ENCODE measurements around the gene ZP3.

DNA sequence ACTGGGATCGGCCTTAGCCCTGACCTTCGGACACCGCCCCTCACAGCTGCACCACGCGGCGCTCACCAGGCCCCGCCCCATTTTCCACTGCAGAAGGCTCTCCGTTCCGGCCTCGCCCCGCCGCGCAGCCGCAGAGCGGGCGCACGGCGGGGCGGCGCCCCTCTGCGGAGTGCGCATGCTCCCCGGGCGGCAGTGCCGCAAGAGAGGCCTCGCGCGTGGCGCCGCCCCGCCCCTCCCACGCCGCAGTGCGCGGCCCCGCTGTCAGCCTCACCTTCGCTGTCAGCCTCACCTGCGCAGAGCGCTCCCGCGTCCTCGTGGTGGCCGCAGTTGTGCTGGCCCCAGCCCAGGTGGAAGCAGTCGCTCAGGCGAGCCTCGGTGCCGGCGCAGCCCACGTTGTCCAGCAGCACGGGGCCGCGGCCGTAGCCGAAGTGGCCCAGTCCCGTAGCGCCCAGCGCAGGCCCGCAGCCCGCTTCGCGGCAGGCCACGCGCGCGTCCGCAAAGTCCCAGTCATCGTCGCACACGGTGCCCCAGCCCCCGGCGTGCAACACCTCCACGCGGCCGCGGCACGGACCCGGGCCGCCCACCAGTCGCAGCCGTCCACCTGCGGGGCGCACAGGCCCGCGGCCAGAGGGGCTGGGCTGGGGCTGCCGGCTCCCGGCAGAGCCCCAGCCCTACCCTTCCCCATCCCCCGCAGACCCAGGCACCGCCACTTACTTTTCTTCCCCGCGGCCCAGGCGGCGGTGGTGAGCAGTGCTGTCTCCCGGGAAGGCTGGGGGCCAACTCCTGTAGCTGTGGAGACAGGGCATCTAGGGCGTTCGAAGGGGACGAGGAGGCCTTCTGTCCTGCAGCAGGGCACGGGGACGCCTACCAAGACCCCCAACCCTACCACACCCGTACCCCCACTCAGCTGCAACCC, 31.4 kb upstream of the ZP3 start:
- TF ChIP-seq, protein P1, sequence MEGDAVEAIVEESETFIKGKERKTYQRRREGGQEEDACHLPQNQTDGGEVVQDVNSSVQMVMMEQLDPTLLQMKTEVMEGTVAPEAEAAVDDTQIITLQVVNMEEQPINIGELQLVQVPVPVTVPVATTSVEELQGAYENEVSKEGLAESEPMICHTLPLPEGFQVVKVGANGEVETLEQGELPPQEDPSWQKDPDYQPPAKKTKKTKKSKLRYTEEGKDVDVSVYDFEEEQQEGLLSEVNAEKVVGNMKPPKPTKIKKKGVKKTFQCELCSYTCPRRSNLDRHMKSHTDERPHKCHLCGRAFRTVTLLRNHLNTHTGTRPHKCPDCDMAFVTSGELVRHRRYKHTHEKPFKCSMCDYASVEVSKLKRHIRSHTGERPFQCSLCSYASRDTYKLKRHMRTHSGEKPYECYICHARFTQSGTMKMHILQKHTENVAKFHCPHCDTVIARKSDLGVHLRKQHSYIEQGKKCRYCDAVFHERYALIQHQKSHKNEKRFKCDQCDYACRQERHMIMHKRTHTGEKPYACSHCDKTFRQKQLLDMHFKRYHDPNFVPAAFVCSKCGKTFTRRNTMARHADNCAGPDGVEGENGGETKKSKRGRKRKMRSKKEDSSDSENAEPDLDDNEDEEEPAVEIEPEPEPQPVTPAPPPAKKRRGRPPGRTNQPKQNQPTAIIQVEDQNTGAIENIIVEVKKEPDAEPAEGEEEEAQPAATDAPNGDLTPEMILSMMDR (conservative IDR thresholded peaks at IDR 0.05), result no peak
- TF ChIP-seq EZH2 (IDR thresholded peaks at IDR 0.05; ENCODE audit: low read depth), result no peak

Data from PC-9 (cell line).